ENCODE data around the gene RAG2.
"Not testable (repeated sequence)": the region's sequence is repeated elsewhere in the genome, so short reads cannot be mapped to it uniquely, and the experiment has no call there.

The RAG2 gene

GRCh38 chr11:36596880-36597279 lies 1.2 kb downstream of the RAG2 start:
- DNase-seq = no peak

DNA sequence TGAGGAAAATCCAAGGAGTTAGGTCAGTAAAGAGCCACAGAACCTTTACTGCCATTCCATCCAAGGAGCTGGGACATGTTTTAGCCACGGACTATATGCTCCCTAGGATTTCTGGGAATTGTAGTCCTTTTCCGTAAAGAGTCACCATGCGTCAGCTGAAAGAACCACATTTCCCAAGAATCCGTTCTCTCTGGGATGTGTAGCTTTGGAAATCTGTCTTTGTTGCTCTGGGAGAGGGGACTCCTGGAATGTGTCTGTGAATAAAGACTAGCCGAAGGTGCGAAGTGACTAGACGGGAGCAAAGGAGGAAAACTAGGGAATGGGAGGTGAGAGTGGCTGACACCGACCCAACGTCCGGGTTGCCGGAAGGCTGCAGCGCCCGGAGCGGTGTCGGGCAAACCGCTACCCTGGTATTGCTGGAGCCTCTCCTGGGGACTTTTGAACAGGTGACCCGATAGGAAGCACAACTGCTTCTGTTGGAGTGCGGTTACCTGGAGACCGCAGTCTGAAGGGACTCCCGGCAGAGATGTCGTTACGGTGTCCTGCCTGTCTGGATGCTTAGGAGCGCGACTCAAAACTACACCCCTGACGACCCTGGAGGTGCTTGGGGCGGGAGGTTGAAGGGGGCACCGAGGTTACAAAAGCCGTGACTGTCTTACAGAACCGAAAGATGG lies 3.6 kb downstream of the RAG2 start, which contains the start of gene IFTAP:
Gene IFTAP, plus strand, starts transcription at position 187 of the 674 bp plus-strand sequence. CDS start 15,602 bp downstream, outside the sequence.
- peak; percentile 94 for DNase-seq

DNA sequence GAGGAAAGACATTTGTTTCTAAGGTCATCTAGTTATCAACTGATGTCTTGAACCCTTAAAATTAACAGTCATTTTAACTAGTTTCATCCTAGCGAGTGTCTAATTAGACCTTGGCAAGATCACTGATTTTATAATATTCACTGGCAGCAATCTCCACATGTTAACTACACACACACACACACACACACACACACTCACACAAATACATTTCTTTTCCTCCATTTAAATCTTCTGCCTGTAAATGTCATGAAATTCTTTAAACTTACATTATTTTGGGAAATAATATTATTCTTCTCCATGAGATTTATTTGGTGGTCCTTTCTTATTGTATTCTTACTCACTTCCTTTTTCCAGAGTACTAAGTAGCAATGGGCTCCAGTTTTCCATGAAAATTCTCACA lies 6.6 kb downstream of the RAG2 start:
- DNase-seq = no peak

DNA sequence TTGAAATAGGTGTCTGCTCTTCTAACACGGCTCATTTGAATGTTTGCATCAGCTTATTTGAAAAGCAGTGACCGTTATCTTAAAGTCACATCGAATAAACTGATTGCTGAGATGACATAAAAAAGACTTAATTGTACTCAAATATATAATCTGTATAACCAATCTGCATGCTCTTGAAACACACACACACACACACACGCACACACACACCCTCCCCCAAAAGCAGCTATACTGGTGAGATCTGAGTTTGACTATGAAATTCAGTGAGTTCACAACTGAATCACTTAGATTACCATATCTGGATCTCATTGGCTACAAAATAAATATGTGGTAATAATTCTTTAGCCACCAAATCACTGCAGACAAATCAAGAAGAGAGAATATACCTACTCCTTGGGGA lies 7.5 kb downstream of the RAG2 start:
- DNase-seq = no peak

DNA sequence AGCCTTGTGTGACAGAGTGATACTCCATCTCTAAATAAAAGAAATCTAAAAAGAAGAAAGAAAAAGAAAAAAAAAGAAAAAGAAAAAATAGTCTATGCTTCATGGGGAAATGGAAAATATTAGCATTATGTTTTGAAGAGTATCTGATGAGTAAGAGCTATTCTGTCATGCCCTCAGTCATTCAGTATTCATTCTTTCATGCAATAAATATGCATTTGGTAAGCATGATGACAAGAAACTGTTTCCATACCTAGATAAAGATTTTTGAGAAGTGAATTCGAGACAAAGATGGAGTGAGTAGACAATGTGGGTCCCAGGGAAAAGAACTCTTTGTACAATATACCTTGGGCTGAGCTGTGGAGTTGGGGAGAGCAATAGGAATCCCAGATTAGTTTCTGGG lies 9.9 kb downstream of the RAG2 start:
- no peak for DNase-seq

DNA sequence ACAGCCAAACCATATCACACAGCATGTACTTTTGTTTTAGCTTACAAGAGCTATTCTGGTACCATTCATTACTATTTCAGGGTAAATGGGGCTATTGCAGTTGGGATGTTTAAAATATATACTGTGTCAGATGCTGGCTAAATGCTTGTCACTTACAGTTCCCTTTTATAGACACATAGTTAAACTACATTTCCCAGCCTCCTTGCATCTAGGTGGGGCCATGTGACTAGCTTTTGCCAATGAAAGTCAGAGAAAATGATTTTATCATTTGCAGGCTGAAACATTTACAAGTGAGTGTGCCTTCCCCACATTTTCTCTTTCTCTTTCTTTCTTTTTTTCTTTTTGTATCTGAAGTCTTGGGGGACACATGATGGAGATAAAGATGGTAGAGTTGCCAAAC lies 11.5 kb downstream of the RAG2 start:
- DNase-seq = no peak

- DNase-seq = no peak
Observed at GRCh38 chr11:36583667-36584066, 14.4 kb downstream of the RAG2 start.

GRCh38 chr11:36581536-36581935 lies 16.5 kb downstream of the RAG2 start:
- DNase-seq = no peak

DNA sequence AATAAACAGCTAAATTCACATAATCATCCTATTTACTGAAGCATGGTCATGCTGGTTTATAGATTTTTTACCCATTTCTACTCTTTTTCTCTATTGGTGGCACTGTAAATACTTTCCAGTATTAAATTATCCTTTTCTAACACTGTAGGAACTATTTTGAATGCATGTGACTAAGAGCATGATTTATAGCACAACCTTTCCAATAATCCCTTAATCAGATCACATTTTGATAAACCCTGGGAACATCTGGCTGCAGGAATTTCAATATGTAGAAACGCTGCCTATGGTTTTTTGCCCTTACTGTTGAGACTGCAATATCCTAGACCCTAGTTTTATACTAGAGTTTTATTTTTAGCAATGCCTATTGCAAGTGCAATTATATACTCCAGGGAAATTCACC lies 19.6 kb downstream of the RAG2 start:
- no peak for DNase-seq

DNA sequence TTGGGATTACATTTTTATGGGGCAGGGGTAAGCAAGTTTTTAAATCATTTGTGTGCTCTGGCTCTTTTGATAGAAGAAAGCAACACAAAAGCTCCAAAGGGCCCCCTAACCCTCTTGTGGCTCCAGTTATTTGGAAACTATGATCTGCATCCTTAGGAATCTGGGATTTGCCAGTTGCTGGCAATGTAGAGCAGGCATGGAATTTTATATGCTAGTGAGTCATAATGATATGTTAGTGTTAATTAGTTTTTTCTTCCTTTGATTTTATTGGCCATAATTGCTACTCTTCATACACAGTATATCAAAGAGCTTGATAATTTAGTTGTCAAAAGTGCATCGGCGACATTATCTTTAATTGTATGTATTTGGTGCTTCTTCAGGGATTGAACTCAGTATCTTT lies 20.2 kb downstream of the RAG2 start:
- DNase-seq = no peak

DNA sequence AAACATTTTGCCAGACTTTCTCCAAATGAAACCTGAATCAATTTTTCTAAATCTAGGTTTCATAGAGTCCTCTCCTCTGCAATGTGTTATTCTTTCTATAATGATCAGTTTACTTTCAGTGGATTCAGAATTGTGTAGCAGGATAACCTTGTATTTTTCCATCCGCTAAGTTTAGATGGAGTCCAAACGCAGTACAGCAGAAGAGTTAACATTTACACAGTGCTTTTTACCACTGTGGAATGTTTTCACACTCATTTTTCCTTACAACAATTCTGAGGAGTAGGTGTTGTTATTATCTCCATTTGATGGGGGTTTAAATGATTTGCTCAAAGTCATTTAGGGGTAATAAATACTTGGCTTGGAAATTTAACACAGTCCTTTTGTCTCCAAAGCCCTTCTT lies 20.7 kb downstream of the RAG2 start:
- DNase-seq = no peak

DNA sequence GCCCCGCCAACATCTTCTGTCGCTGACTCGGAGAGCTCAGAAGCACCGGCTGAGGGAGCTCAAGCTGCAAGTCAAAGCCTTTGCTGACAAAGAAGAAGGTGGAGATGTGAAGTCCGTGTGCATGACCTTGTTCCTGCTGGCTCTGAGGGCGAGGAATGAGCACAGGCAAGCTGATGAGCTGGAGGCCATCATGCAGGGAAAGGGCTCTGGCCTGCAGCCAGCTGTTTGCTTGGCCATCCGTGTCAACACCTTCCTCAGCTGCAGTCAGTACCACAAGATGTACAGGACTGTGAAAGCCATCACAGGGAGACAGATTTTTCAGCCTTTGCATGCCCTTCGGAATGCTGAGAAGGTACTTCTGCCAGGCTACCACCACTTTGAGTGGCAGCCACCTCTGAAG lies 23.6 kb downstream of the RAG2 start:
- no peak for DNase-seq

- DNase-seq = no peak
Observed at GRCh38 chr11:36569095-36569494, 28.9 kb downstream of the RAG2 start.

GRCh38 chr11:36567694-36568093 lies 30.3 kb downstream of the RAG2 start, which contains the start of gene RAG1:
Gene RAG1, plus strand, starts transcription at chr11:36568007. Its CDS starts 5,298 bp downstream, at chr11:36573305.
- no peak for DNase-seq

GRCh38 chr11:36566407-36567053 lies 31.5 kb downstream of the RAG2 start:
- DNase-seq = no peak

DNA sequence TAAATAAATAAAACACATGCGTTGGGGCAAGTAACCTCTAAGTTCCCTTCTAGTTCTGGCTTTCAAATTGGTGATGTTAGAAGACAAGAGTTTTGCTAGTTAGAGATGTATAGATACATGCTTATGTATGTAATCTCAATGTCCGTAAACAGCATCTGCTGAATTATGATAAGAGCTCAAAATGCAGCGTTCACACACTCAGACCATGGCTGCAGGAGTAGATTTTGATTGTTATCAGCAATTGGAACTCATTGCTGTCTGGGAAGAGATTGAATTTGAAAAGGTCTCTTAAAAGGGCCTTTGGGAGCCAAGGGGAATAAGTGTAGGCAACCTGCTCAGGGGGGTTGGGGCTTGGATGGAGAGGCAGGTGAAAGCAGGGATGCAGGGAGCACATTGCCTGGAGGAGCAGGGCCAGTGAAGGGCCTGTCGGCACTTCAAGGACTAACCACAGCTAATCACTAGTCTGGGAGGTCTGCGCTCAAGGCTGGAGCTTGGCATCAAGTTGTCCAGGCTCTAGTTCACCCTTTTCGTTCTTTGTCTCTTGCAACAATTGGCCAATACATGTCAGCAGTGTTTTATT lies 32.9 kb downstream of the RAG2 start:
- no peak for DNase-seq

DNA sequence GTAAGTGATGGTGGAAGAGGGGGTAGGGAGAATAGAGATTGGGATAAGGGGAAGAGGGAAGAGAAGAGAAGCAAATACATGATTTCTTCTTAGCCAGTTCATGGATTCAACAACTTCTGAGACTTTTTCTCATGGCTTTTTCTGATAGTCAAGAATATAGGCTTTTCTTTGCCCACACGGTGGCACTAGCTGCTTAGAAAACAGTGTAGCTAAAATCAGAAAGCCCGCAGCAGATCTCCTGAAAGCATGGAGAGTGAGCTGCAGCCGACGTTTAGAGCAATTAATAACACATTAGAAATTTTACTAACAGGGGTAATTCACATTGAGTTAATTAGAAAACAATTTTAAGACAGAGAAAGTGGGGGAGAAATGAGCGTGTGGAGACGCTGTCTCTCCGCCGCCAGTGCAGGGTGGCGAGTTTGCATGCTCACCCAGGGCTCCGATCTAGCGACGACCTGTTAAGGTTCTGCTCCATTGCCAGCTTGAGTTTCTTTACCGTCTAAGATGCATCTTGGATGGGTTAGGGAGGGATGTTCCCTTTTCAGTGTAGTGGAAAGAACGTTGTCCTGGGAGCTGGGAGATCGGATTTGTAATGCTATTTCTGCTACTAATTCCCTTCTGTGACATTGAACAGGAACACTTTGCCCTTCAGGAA lies 33.5 kb downstream of the RAG2 start:
- peak; percentile 80 for DNase-seq

DNA sequence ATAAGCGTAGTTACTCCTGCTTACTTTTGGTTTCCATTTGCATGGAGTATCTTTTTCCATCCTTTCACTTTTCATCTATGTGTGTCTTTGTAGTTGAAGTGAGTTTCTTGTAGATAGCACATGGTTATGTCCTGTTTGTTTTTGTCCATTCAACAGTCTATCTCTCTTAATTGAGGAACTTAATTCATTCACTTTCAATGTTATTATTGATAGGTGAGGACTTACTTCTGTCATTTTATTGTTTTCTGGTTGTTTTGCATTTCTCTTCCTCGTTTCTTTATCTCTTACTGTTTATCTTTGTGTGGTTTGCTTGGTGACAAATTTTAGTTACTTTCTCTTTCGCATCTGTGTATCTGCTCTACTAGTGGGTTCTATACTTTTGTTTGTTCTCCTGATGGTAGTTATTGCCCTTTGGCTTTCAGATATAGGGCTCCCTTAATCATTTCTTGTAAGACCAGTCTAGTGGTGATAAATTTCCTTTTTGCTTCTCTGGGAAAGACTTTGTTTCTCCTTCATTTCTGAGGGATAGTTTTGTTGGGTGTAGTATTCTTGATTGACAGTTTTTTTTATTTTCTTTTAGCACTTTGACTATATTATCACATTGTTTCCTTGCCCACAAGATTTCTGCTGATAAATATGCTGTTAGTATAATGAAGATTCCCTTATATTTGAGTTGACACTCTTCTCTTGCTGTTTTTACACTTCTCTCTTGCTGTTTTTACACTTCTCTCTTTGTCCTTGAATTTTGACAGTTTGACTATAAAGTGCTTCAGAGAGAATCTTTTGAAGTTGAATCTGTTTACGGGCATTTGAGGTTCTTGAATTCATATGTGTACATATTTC lies 39.2 kb downstream of the RAG2 start:
- no peak for DNase-seq

- DNase-seq = no peak
Observed at GRCh38 chr11:36557991-36558390, 40.0 kb downstream of the RAG2 start.

GRCh38 chr11:36557390-36557789 lies 40.6 kb downstream of the RAG2 start:
- DNase-seq = not testable (repeated sequence)

- DNase-seq = no peak
Observed at GRCh38 chr11:36550385-36551115, 47.5 kb downstream of the RAG2 start.

Data from NCI-H2171 (cell line).